Fibroblast of gingiva (primary cell): Measurements from ENCODE around the gene MRPL28.
"Not testable (repeated sequence)": the region's sequence is repeated elsewhere in the genome, so short reads cannot be mapped to it uniquely, and the experiment has no call there.

Source experiments
- DNase-seq: peaks from one replicate; pipeline ENCODE4 v3.0.0-alpha.2; 2011; ENCODE audit warnings: low read depth

MRPL28 gene

DNA sequence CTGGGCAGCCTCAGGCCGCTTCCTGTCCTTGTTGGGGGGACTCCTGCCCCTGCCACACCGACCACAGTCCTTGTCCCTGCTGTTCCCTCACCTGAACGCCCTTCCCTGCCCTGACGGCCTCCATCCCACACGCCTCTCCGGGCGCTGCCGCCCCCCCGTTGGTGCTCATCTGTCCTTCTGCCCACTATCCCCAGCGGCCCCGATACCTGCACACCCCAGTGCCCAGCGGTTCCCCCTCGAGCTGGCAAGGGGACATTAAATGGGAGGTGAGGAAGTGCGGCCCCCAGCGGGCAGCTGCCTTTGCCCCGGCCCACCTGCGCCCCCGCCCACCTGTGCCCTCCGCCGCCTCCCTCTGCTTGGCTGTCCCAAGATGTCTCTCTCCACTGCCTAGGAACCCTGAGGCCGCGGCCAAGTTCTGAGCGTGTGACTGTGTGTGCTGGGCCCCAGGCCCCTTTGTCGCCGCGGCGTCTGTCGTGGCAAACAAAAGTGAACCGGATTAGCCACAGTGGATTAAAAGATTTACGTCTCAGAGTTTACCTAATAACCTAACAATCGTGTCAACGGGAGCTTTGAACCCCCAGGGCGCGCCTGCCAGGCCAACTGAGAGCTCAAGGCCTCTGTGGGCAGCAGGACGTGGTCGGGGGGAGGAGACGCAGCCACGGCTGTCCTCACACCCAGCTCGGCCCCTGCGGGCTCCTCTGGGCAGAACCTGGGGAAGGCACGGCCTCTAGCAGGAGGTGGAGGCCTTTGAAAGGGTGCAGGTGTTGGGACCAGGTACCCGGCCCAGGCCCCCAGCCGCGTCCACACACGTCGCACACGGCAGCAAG is 10.3 kb downstream of the MRPL28 start:
- DNase-seq, result no peak

DNA sequence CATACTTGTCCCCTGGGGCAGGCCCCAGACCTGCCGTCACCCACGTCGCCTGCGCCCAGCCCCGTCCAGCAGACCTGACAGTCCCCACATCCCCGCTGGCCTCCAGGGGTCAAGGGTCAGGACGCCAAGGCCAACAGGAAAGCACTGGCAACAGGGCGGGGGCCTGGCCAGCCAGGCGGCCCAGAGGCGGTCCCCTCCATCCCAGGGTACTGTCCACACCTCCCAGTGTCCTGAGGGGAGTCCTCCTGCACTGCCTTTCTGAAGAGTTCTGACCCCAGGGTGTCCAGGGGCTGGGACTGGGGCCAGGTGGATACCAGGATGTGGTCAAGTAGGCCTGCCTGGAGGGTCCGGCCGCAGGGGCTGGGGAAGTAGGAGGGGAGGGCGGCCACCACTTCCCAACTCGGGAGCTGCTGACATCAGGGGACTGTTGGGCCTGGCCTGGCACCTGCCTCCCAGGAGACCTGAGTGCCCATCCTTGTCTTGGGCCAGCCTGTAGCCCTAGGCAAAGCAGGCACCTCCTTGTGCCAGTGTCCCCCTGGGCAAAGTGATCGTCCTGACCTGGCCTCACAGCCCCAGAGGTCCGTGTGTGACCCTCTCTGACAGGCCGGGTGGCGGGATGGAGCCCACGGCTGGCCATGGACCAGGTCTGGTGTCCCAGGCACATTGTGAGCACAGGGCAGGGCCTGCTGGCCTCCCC is 11.1 kb downstream of the MRPL28 start:
- DNase-seq, result no peak

DNA sequence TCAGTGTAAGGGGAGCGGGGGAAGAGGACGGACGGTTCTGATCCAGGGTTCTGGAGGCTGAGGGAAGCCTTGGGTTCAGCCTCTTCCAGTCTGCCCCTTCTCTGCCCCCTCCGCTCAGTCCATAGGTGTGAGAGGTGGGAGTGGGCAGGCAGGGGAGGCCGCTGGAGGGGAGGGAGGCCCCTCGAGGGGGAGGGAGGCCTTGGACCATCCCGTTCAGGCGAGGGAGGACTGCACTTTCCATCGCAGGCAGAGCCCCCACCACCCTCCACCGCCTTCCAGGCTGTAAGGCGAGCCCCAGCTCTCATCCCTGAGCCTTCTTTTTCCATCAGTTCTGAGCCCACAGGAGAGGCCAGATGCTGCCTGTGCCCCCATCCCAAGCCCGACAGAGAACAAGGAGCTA is 13.6 kb downstream of the MRPL28 start:
- no peak for DNase-seq

DNA sequence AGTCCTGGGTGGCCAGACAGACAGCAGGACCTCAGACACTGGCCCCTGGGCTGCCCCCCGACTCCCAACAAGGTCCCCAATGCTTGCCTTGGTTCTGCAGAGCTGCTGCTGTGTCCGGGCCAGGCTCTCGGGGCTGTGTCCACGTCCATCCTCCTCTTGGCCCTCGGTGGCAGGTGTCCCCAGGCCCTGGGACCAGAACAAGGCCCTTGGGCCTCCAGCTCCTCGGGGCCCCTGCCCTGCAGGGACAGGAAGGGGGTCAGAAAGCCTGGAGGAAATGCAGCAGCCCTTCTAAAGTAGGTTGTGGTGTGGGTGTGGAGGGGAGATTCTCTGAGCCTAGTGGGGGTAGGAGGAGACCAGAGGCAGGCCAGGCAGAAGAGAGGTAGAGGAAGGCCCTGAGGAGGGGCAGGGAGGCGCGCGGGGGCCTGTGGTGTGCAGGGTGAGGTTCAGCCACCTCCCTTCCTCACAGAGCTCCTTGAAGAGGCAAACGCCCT is 15.3 kb downstream of the MRPL28 start:
- no peak for DNase-seq

DNA sequence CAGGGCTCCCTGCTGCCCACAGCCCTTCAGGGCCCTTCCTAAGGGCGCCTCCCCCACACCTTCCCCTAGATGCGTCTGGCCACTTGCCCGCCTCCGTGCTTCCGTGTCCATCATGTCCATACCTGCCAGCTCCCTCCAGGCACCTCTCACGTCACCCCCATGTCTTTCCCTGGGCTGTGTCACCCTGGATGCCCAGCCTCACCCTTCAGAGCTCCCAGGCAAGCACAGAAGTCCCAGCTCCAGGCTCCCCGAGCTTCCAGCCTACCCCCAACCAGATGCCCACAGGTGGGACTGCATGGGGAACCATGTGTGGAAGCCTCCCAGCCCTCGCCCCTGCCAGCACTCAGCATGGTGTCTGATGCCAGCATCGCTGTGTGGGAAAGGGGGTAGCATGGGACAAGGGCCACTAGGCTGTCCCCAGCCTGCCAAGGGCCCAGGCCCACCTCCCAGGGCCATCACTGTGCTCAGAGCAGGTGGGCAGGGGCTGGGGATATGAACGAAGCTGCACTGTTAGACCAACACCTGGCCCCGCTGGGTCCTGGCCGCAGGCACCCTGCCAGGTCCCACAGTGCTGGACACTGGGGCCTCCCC is 16.0 kb downstream of the MRPL28 start:
- DNase-seq, result no peak

DNA sequence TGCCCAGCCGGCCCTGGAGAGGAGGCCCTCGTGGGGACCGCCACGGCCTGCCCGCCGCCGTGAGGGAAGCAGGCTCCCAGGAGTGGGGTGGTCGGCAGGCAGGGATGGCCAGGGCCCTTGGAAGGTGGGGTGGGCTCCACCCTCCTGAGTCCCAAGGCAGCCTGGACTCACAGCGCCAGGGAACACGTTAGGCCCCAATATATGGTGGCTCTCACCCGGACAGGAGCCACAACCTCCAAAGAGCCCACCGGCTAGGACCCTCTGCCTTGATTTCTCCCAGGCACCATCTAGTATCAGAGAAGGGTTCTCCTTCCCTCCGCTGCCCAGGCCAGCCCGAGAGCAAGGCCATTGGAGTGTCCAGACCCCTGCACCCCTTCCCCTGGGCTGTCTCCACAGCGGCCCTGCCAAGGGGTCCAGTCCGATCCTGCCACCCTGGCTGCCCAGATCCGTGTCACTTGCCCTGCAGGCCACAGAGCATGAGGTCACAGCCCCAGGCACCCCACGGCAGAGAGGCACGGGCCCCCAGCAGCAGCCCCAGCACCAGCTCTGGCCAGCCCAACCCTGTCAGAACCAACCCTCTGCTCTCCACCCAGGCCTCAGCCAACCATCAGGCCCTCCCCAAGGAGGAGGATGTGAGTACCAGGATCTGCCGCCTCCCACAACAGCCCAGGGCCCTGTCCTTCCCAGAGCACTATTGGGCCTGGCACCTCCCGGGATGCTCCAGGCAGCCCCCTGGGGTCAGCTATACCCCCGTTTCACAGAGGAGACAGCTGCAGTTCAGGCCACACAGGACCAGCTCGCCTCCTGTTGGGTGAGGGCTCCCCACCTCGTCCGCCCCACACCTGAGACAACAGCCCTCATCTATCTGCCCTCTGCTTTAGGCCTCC is 16.7 kb downstream of the MRPL28 start:
- no peak for DNase-seq

DNA sequence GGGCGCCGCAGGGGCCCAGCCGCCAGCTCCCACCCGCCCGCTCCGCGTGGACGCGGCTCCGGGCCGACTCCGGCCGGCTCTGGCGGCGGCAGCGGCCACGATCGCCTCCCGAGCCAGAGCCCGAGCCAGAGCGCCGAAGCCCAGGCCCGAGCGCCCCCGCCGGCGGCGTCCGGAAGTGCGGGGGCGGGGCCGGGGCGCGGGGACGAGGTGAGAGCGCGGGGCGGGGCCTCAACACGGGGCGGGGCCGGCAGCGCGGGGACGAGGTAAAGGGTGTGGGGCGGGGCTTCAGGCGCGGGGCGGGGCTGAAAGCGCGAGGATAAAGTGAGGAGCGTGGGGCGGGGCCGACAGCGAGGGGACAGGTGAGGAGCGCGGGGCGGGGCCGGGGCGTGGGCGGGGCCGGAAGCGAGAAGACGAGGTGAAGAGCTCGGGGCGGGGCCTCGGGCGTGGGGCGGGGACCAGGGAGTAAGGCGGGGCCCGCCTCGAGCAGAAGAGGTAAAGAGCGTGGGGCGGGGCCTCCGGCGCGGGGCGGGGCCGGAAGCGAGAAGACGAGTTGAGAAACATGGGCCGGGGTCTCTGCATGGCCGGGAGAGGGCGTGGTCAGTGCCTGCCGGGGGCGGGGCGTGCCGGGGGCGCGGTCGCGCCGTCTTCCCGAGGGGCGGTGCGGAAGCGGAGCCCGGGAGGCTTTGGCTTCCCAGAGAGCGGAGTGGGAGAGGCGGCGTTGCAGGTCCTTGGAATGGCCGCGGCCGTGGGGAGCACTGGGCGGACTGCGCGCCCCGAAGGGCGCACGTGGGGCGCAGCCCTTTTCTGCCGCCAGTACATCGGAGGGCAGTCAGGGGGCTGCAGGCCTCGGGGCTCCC is 17.6 kb downstream of the MRPL28 start, which contains the start of gene AXIN1:
AXIN1 (minus strand) TSS at position 177 of the 857 bp plus-strand sequence. CDS start 5,698 bp downstream, outside the sequence.
- DNase-seq, result peak; percentile 87

DNA sequence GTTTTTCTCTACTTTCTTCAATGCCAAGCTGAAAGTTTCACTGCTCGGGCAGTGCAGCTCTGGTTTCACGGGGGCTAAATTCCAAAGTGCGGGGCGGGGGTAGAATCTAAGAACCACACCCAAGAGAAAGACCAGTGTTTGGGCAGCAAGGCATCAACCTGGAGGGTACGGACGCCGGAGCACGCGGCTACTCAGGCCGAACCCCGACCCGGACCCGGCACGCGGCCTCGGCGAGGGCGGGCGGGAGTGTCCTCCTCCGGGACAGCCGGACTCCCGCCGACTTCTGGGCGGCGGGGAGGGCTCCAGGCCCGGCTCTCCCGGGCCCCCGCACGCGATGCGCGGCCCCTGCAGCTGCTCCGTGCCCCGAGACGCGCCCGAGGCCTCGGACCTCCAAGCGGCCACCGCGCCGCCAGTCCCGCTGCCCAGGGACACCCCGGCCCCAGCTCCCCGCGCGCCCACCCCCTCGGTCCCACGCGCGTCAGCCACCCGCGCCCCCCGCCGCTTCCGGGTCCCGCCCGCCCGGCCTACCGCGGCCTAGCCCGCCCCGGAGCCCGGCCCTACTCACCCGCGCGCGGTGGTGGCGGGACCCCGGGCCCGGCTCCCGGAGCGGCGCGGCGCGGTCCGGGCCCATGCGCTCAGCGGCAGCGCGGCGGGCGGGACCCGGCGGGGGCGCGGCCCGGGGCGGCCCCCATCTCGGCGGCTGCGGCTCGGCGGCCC is 18.4 kb downstream of the MRPL28 start:
- no peak for DNase-seq

DNA sequence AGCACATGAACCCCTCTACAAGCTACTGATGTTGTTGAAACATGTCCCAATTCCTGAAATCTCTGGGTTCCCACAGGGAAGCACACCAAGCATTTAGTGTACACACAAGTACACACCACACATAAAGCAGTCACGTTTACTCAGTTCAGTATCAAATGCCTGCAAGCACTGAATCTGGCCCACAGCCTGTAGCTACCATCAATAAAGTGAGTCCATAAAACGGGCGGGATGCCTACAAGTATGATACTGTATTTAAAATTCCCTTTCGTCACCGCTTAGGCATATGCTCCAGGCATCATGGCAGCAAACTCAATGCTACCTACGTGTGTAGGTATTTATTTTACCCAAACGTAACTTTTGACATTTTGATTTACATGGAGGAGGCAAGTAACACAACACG is 20.1 kb downstream of the MRPL28 start:
- DNase-seq, result no peak

DNA sequence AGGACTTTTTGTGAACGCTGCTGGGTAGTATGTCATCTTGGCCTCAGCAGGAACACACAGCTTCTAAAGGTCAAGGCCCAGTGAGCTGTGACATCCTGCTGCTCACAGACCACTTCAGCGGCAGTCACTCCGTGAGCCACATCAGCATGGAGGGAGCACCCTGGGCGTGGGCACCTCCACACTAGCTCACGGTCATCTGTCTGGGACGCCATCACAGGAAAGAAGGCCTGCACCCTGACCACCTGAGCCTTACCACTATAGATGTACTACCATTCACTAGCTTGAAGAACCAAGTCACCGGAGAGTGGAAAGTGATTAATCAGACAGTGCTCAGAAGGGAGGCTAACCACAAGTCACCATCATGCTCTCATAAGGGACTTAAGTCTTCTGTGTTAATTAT is 21.1 kb downstream of the MRPL28 start:
- DNase-seq, result no peak

DNA sequence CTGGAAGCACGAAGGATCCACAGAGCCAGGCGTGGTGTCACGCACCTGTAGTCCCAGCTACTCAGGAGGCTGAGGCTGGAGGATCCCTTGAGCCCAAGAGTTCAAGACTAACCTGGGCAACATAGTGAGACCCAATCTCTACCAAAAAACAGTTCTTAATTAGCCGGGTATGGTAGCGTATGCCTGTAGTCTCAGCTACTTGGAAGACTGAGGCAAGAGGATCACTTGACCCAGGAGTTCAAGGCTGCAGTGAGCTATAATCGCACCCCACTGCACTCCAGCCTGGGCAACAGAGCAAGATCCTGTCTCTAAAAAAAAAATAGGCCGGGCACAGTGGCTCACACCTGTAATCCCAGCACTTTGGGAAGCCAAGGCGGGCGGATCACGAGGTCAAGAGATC is 21.8 kb downstream of the MRPL28 start:
- DNase-seq, result not testable (repeated sequence)

DNA sequence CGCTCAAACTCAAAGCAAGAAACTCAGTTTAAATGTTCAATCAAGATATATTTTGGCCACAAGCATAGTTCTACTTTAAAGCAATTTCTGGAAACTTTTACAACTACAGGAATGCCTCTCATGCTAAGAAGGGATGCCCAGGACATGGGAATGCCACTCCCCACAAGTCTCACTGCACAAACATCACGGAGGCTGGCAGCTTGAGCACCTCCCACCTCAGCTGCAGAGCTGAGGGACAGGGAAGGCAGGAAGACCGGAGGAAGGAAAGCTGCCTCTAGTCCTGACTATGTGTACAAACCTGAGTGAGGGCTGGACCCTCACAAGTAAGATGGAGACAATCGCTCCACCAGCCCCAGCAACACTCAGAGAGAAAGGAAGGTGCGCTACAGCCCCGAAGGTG is 23.1 kb downstream of the MRPL28 start:
- no peak for DNase-seq

DNA sequence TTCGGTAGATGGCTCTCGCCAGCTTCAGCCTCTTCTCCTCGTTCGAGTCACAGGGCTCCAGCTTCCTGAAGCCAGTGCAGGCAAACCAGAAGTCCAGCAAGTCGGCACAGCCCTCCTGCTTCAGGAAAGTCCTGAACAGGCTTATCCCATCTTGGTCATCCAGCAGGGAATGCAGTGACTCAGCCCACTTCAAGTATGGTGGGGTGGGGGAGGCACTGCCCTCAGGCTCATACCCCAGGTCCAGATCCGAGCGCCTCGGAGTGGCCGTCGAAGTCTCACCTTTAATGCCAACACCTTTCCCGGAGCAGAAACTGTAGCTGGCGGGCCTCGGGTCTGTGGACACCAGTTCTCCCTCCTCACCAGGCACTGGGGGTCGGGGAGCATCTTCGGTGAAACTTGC is 23.8 kb downstream of the MRPL28 start:
- no peak for DNase-seq

DNA sequence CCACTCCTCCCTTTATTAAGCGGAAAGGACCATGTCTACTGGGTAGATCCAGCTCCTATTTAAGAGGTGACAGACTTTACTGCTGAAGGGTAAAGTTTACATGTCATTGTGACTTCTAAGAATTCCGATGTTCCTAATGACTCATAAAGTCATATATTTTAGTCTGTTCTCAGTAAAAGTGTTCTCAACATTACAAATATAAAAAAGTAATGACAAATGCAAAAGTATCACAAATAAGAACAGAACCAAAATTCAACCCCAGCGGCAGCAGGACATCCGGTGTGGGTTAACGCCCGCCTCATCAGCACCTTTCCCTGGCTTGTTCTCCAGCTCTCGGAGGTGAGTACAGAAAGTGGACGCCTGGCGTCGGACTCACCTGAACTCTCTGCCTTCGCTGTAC is 24.6 kb downstream of the MRPL28 start:
- no peak for DNase-seq

DNA sequence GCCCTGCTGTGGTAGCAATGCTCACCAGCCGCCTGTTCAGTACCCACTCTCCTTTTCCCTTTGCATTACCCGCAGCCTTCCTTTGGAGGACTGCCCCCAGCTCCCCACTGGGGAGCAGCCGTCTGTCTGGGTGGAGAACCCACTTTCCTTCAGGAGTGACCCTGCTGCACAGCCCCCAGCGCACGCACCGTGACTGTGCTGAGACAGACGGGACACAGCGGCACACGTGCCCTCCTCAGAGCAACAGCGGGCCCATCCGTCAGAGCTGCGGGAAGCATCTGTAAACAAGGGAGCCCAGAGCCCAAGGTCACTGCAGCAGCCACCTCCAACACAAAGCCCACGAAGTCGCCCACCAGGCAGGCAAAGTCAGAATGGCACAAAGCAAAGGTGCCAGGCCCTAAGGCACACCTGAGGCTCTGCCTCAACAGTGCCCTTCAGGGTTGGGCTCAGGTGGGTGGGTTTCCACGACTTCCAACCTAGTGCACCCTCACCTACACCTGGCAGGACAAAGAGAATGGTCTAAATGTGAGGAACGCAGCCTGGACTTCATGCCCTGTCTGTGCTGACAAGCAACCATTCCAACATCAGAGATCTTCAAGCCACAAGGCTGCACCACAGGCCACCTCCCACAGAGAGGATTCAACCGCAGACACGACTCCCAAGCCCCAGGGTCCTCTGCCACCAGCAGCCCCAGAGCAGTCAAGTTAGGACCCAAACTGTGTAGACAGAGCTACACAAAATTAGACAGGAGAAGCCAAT is 27.7 kb downstream of the MRPL28 start:
- DNase-seq, result no peak

DNA sequence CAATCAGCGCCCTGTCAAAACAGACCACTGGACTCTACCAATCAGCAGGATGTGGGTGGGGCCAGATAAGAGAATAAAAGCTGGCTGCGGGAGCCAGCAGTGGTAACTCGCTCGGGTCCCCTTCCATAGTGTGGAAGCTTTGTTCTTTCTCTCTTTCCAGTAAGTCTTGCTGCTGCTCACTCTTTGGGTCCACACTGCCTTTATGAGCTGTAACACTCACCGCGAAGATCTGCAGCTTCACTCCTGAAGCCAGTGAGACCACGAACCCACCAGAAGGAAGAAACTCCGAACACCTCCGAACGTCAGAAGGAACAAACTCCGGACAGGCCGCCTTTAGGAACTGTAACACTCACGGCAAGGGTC is 28.4 kb downstream of the MRPL28 start:
- DNase-seq, result not testable (repeated sequence)

DNA sequence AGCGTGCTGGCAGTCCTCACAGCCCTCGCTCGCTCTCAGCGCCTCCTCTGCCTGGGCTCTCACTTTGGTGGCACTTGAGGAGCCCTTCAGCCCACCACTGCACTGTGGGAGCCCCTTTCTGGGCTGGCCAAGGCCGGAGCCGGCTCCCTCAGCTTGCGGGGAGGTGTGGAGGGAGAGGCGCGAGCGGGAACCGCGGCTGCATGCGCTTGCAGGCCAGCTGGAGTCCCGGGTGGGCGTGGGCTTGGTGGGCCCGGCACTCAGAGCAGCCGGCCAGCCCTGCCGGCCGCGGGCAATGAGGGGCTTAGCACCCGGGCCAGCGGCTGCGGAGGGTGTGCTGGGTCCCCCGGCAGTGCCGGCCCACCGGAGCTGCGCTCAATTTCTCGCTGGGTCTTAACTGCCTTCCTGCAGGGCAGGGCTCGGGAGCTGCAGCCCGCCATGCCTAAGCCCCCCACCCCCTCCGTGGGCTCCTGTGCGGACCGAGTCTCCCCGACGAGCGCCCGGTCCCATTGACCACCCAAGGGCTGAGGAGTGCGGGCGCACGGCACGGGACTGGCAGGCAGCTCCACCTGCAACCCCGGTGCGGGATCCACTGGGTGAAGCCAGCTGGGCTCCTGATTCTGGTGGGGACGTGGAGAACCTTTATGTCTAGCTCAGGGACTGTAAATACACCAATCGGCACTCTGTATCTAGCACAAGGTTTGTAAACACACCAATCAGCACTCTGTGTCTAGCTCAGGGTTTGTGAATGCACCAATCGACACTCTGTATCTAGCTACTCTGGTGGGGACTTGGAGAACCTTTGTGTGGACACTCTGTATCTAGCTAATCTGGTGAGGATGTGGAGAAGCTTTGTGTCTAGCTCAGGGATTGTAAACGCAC is 29.0 kb downstream of the MRPL28 start:
- not testable (repeated sequence) for DNase-seq

DNA sequence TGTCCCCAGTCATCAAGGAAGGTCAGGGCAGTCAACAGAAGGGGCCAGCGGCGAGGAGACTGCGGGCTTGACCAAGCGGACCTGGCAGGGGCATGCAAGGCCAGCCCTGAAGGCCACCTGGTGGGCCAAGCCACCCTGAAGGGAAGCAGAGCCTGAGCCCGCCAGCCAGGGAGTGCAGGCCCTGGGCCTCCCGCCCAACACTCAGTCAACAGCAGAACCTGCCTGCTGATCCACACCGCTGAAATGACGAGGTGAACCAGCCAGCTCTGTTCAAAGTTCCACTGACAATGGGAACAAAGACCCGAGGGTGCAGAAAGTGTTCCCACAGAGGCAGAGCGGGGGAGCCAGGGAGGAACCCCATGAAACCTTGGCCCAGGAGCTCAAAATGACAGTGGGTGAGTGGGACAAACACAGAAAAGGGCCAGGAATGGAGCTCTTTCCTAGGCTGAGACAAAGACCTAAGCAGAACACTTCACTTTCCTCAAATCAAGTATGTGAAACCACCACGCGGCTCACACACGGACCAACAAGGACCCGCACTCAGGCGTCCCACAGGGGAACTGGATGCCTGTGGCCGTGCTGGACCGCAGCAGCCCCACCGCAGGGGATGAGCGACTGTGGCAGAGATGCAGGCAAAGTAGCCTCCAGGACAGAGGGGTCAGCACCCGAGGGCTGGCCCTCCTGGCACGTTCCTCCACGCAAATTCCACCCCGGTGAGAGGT is 29.8 kb downstream of the MRPL28 start:
- DNase-seq, result no peak
